NCI-H2107 (cell line): ENCODE data around the gene CDSN.
"Not testable (repeated sequence)": the region's sequence is repeated elsewhere in the genome, so short reads cannot be mapped to it uniquely, and the experiment has no call there.

Experiments
- DNase-seq: peaks from one replicate; lab custom pipeline; 2025; lab: John Stamatoyannopoulos, UW

Gene CDSN

GRCh38 chr6:31087494-31088089 is 32.7 kb downstream of the CDSN start:
- peak; percentile 59 for DNase-seq

- DNase-seq: no peak
Observed at GRCh38 chr6:31086788-31087440, 33.3 kb downstream of the CDSN start.

DNA sequence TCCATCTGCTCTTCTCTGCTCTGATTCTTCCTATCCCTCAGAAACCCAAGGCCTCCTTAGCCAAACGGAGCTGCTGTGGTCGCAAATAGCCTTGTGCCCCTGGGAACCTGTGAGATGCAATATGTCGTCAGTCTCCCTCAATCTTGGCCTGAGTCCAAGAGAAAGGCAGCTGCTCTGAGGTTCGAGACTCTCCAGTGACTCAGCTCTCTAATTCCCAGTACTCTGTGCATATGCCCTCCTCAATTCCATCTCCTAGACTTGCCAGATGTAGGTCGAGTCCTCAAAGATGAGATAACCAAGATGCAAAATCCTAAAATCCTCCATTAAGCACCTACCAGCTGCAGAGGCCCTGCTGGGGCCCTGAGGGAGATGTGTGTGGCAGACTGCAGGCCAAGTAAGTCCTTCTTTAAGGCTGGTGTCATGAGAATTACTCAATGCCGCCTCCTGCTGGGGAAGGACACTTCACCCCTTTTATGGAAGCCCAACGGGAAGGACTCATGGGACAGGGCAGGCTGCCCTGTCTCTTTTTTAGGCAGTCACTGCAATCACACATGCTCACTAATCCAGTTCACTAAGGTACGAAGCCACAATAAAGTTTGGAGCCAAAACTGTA is 36.4 kb downstream of the CDSN start:
- DNase-seq: no peak

DNA sequence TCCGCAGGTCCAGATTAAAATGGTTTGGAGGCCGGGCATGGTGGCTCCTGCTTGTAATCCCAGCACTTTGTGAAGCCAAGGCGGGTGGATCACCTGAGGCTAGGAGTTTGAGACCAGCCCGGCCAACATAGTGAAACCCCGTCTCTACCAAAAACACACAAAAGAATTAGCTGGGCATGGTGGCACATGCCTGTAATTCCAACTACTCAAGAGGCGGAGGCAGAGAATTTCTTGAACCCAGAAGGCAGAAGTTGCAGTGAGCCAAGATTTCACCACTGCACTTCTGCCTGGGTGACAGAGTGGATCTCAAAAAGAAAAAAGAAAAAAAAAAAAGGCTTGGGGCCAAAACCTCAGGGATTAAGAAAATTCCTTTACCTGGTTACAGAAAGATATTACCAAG is 38.4 kb downstream of the CDSN start:
- DNase-seq: no peak

DNA sequence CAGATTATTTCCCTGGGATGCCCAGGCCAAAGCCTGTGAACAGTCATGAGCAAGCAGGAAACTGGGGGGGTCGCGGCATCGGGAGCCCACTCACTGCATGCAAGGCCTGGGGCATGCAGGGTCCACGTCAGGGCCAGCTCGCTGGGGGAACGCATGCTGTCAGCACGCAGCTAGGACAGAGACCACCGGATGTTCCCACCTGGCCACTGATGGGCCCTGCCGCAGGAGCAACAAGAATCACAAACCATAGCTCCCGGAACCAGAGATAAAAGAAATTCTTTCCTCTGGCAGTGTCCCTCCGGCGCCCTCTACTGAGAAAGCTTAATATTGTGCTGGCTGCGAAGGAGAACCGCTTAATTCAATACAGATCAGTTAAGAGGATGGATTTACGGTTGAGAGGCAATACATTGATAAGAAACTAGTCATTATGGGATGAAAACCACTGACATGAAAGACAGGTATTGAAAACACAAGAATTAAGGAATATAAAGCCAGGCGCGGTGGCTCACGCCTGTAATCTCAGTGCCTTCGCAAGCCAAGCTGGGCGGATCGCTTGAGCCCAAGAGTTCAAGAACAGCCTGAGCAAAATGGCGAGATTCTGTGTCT is 40.5 kb downstream of the CDSN start:
- DNase-seq: no peak

DNA sequence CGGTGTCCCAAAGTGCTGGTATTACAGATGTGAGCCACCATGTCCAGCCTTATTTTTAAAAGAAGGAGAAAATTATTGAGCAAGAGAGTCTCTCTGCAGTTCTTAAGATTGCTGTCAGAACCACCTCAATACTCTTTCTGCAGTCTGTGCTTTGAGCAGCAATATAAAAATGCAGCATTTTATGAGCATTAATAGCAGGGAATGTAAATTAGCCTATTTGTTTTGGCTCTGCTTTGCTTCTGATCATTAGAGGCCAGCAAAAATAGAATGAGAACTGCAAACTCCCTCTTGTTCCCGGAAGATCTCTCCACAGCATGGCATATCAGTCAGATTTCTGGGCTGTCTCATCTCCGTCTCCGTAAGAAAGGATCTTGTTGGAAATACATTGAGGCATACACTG is 43.6 kb downstream of the CDSN start:
- no peak for DNase-seq

DNA sequence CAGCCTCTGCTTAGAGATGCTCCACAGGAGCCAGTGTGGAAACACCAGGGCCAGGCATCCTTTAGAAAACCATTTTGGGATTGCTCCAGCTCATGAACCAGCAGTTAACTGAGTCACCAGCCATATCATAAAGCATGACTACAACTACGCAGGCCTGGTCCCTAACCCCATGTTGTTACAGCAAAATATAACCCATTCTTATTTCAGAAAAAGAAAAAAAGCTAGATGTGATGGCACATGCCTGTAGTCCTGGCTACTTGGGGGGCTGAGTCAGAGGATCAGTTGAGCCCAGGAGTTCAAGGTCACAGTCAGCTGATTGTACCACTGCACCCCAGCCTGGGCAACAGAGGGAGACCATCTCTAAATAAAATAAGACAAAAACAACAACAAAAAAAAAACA is 44.7 kb downstream of the CDSN start:
- no peak for DNase-seq

DNA sequence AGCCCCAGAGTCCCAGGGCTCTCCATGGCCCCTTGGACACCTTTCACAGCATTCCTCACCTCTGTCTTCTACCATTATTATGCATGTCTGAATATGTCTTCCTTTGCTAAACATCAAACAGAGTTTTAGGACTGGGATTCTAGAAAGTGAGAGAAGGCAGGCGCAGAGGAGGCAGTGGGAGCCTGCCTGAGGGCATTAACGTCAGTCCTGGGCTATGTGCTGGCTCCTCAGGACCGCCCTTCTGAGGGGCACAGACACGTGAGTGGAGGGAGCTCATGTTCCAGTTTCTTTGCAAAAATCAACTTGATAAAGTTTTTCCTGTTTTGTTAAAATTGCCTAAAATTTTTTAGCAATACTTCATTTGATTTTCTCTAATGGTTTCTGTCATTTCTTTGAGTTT is 45.8 kb downstream of the CDSN start:
- no peak for DNase-seq

DNA sequence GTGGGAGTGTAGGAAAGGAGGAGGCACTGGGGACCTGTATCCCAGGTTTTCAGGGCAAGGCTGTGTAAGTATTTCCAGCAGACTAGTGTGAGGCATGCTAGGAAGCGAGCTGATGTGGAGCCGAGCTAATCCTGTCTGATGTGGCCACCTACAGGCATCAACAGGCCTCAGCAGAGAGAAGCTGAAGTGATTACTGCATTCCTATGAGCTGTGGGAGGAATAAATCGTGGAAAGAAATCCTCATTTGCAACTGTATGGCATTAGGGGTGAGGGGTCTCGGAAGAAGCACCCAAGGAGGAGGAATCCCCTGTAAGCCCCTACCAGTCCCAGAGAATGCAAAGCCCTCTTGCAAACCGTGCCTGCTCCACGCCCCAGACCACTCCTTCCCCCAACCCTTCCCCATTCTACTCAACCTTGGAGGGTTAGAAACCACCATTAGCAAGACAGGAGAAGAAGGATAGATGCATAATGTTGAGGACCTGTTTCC is 49.5 kb downstream of the CDSN start:
- no peak for DNase-seq

GRCh38 chr6:31068669-31069340 is 51.4 kb downstream of the CDSN start:
- DNase-seq: no peak

DNA sequence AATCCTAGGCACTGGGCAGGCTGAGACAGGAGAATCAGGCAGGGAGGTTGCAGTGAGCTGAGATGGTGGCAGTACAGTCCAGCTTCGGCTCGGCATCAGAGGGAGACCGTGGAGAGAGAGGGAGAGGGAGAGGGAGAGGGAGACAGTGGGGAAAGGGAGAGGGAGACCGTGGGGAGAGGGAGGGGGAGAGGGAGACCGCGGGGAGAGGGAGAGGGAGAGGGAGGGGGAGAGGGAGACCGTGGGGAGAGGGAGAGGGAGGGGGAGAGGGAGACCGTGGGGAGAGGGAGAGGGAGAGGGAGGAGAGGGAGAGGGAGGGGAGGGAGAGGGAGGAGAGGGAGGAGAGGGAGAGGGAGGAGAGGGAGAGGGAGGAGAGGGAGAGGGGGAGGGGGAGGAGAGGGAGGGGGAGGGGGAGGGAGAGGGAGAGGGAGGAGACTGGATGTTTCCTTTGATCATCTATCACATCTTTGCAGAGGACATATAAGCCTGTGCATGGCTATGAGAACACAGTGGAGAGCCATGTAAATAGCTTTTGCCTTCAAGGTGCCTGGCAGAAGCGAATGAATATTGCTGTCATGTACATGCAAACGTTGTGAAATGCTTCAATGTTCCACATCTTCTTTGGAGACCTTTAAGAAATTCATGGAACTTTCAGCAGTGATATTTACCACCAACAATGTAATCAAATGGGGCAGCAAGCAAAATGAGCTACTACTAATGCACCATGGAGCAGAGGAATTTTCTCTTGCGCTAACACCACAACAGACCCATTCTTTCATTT is 52.2 kb downstream of the CDSN start:
- DNase-seq: not testable (repeated sequence)

DNA sequence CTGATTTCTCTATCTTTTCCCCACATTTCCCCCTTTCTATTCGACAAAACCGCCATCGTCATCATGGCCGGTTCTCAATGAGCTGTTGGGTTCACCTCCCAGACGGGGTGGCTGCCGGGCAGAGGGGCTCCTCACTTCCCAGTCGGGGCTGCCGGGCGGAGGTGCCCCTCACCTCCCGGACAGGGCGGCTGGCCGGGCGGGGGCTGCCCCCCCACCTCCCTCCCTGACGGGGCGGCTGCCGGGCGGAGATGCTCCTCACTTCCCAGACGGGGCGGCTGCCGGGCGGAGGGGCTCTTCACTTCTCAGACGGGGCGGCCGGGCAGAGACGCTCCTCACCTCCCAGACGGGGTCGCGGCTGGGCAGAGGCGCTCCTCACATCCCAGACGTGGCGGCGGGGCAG is 53.2 kb downstream of the CDSN start:
- DNase-seq: not testable (repeated sequence)

- DNase-seq: no peak
Observed at GRCh38 chr6:31065556-31065955, 54.7 kb downstream of the CDSN start.
